ENCODE measurements around the gene TYSND1.

DNA sequence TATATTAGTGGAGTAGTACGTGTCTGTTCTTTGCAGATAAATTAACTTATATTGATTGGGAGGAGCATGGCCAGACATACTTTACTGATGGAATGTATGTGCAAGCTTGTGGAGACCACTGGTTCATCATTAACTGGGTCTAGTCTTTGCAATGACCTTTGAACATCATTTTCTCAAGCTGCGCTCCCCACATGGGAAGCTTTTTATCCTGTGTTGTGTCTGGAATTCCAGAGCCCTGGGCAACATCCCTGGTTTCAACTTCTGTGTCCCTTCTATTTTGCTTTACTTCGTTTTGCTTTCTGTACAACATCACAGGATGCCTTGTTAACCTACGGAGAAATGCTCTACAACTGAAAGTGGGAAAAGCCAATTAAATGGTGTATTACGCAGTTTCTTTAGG is 55.5 kb downstream of the TYSND1 start:
- no peak for TF ChIP-seq POLR2AphosphoS5 (IDR thresholded peaks at IDR 0.05; ENCODE audit: low read depth, low read length)
- no peak for TF ChIP-seq SIN3A (IDR thresholded peaks at IDR 0.05; ENCODE audit: borderline replicate concordance, insufficient read depth, low read length)
- no peak for TF ChIP-seq REST (IDR thresholded peaks at IDR 0.05; ENCODE audit: insufficient read depth in 1 of 2, low read depth in 2 of 2, low read length in 2 of 2)
